Gastroesophageal sphincter (tissue), 3 donors: ENCODE measurements around the gene TMEM47.

Experiments used
- CTCF ChIP-seq, 4 experiments: fragments of 200-600 bp in 2 of 4; fragments of 450-650 bp in 2 of 4; sonication (generic) in 1 of 4; IDR thresholded peaks; one replicate each; pipeline ENCODE4 v1.5.1; 2017 to 2019; ENCODE audit warnings: antibody characterized with exemption in 4 of 4, mild to moderate bottlenecking in 2 of 4, moderate library complexity in 2 of 4
- EP300 ChIP-seq: sonication (generic); formaldehyde crosslinking; IDR thresholded peaks from one replicate; pipeline ENCODE4 v1.6.1; 2017; ENCODE audit warnings: antibody characterized with exemption, mild to moderate bottlenecking
- POLR2A ChIP-seq, 2 donors: fragments of 450-650 bp; IDR thresholded peaks; one replicate each; pipeline ENCODE4 v1.6.1; 2017; ENCODE audit warnings: antibody characterized with exemption in 2 of 2, mild to moderate bottlenecking in 2 of 2, moderate library complexity in 1 of 2
- POLR2AphosphoS5 ChIP-seq: sonication (generic); formaldehyde crosslinking; IDR thresholded peaks from one replicate; pipeline ENCODE4 v1.6.1; 2017; ENCODE audit warnings: antibody characterized with exemption

GRCh38 chrX:34642849-34643248 lies 14.2 kb downstream of the TMEM47 start:
- TF ChIP-seq CTCF (IDR thresholded peaks at IDR 0.05) (no peak), POLR2A (IDR thresholded peaks at IDR 0.05) (no peak), POLR2AphosphoS5 (no peak), EP300 (no peak)
